Esophagus (tissue), 2 donors: ENCODE measurements around the gene NAA11. TPM values are rescaled to one million over a fixed set of nuclear protein-coding genes. Genes with fewer than 3 reads are reported as not detected.

Source experiments
- H3K27ac ChIP-seq, 2 donors: one replicate each; pipeline ENCODE4 v1.5.1; 2013; ENCODE audit warnings: low read depth in 2 of 2, mild to moderate bottlenecking in 2 of 2, inconsistent platforms in 1 of 2, low read length in 1 of 2, moderate library complexity in 1 of 2
- H3K27me3 ChIP-seq, 2 donors: one replicate each; pipeline ENCODE4 v1.6.1; 2013; ENCODE audit warnings: low read length in 2 of 2, control low read depth in 1 of 2, mild to moderate bottlenecking in 1 of 2; ENCODE audit not compliant: insufficient read depth in 2 of 2, control insufficient read depth in 1 of 2
- H3K36me3 ChIP-seq, 2 donors: one replicate each; pipeline ENCODE4 v1.6.1; 2013; ENCODE audit warnings: low read length in 1 of 2; ENCODE audit not compliant: control insufficient read depth in 2 of 2, insufficient read depth in 2 of 2
- H3K4me1 ChIP-seq, 2 donors: one replicate each; pipeline ENCODE4 v1.6.1; 2013; ENCODE audit warnings: low read length in 1 of 2; ENCODE audit not compliant: control insufficient read depth in 2 of 2, insufficient read depth in 2 of 2
- H3K4me3 ChIP-seq, 2 donors: one replicate each; pipeline ENCODE4 v1.5.1; 2013; ENCODE audit warnings: low read length in 2 of 2, mild to moderate bottlenecking in 2 of 2, low read depth in 1 of 2, moderate library complexity in 1 of 2
- H3K9me3 ChIP-seq, 2 donors: one replicate each; pipeline ENCODE4 v1.6.1; 2013; ENCODE audit warnings: mild to moderate bottlenecking in 2 of 2, low read depth in 1 of 2, low read length in 1 of 2, moderate library complexity in 1 of 2; ENCODE audit not compliant: control insufficient read depth in 2 of 2, insufficient read depth in 1 of 2
- WGBS, 2 donors: extraction: QIAGEN DNeasy Blood & Tissue Kit; methylation state at CpG; one replicate each; pipeline ENCODE4 v1.1.7; 2013; 5-methylcytosine and 5-hydroxymethylcytosine counted together
- polyA plus RNA-seq, 2 donors: library from polyadenylated mRNA; stranded (reverse); fragments of 200-250 nt; gene quantifications; one replicate each; pipeline ENCODE4 v1.2.3, GENCODE V29; 2013
- donor health status: healthy with polysubstance abuse.
- donor health status: Bipolar disorder and iron deficiency.

NAA11 gene
- polyA plus RNA-seq, 2 donors = not detected

DNA sequence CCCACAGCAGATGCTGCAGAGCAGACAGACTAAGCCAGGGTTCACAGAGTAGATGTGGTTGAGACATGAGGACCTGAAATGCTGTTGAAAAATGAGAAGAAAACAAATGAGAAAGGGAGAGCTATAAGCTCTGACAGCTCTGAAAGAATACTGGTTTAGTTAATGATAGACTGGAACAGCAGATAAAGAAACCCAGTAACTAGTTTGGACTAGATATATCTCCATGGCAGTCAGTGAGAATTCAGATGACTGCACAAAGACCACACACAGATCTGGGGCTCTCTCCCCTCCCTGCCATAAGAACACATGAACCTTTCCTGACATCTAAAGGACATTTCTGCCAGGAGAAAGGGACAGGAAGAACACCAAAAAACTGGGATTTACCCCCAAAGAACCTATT is 8.2 kb downstream of the NAA11 start:
- Histone ChIP-seq H3K36me3 (no peaks in the 10 kb centered on the region), H3K4me3 (no peak overlapping the region), H3K9me3 (no peaks in the 10 kb centered on the region), H3K27ac (no peak overlapping the region), H3K27me3 (no peaks in the 10 kb centered on the region), H3K4me1 (no peaks in the 10 kb centered on the region)

DNA sequence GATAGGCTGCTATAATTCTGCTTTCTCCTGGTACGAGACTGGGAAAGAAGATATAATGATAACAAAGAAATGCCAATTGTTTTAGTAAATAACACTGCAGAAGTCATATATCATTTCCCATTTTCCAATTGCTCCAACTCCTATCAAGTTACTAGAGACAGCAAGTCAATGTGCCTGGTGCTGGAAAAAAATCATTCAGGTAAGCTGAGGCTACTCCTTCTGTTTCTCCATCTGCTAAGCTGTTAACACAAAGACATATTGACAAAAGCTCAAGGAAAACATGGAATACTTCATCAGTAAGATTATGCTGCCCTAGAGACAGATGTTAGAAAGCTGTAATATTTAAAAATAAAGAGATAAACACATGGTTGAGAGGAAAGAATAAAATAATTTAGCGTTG is 10.0 kb downstream of the NAA11 start:
- 62 to 75% methylated on average over 2 of the region's 2 CpGs for WGBS, 2 donors
- Histone ChIP-seq H3K36me3 (no peaks in the 10 kb centered on the region), H3K9me3 (no peaks in the 10 kb centered on the region), H3K4me3 (no peak overlapping the region), H3K4me1 (no peaks in the 10 kb centered on the region), H3K27ac (no peak overlapping the region), H3K27me3 (no peaks in the 10 kb centered on the region)

DNA sequence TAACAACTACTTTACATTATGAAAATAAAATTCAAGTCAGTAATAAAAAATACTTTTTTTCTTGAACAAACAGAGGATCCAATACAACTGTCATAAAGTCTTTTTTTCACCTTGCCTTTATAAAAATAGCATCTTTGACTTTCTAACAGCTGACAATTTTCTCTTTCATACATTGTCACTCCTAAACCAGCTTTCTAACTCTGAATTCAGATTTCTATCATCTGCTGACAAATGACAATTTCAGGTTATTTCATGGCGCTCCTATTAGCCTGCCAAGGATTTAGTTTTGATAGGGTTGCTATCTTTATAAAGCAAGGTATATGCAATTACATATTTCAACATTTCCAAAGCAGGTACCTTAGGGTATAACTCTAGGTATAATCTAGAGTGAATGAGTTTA is 14.6 kb downstream of the NAA11 start:
- Histone ChIP-seq H3K27ac (no peak overlapping the region), H3K9me3 (no peaks in the 10 kb centered on the region), H3K36me3 (no peaks in the 10 kb centered on the region), H3K4me1 (no peaks in the 10 kb centered on the region), H3K27me3 (no peaks in the 10 kb centered on the region), H3K4me3 (no peak overlapping the region)
- WGBS, 2 donors = 89 to 91% methylated on average over 1 of the region's 1 CpG

DNA sequence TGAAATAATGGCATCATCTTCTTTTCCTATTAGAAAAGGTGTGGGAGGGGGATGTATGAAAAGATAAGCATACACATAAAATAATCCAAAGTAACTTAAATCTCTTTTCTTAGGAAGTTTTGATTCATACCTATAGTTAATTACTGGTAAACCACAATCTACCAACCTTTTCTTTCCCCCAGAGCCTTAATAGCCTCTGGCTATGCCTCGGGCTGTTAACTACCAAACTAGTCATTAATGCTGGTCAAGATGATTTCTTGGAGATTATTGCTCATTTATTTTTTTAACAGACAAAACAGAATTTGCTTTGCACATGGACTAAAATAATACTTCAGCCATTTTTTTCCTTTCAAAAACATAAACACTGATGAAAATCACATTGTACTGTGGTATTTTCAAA is 16.9 kb downstream of the NAA11 start:
- H3K27me3 ChIP-seq = no peaks in the 10 kb centered on the region
- H3K27ac ChIP-seq = no peak overlapping the region
- no peak overlapping the region for H3K4me3 ChIP-seq
- no peaks in the 10 kb centered on the region for H3K4me1 ChIP-seq
- no peaks in the 10 kb centered on the region for H3K9me3 ChIP-seq
- H3K36me3 ChIP-seq = no peaks in the 10 kb centered on the region
- 91 to 93% methylated on average over 1 of the region's 1 CpG for WGBS, 2 donors

DNA sequence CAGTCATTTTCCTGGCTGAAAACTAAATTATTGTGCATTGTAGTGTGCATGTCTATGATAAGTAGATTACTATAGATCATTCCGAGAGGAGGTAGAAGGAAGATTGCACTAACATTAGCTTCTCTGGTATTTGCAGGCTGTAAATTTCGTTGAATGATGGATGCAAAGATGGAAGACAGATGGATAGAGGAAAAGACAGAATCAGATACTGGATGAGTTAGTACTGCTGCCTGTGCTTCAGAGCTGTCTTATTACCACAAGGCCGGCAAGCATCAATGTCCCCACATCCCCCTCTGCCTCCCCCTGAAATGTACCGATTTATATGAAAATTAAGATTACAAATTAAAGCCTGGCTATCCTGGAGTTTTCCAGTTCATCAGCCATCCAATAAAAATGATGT is 17.7 kb downstream of the NAA11 start:
- WGBS, 2 donors = 82 to 87% methylated on average over 4 of the region's 4 CpGs
- H3K4me1 ChIP-seq = no peaks in the 10 kb centered on the region
- no peaks in the 10 kb centered on the region for H3K27me3 ChIP-seq
- no peaks in the 10 kb centered on the region for H3K9me3 ChIP-seq
- no peaks in the 10 kb centered on the region for H3K36me3 ChIP-seq
- H3K27ac ChIP-seq = no peak overlapping the region
- H3K4me3 ChIP-seq = no peak overlapping the region

DNA sequence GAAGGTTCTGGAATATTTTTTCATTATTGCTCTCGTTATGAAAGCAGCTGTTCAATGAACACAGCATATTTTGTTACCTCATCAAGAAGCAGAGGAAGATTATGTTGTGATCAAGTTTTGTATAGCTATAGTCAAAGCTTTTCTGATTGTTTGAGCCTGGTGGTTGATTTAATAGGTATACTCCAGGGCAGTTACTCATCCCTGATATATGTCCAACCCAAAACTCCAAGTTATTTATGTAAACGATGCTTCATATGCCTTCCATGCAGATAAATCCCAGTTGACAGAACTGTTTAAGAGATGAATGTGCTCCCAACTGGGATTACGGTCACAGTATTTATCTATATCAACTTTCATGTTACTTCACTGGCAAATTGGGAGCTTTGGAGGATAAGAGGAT is 19.1 kb downstream of the NAA11 start:
- no peak overlapping the region for H3K27ac ChIP-seq
- 72 to 79% methylated on average over 3 of the region's 3 CpGs for WGBS, 2 donors
- H3K36me3 ChIP-seq = no peaks in the 10 kb centered on the region
- H3K4me1 ChIP-seq = no peaks in the 10 kb centered on the region
- H3K27me3 ChIP-seq = no peaks in the 10 kb centered on the region
- H3K9me3 ChIP-seq = no peaks in the 10 kb centered on the region
- H3K4me3 ChIP-seq = no peak overlapping the region

DNA sequence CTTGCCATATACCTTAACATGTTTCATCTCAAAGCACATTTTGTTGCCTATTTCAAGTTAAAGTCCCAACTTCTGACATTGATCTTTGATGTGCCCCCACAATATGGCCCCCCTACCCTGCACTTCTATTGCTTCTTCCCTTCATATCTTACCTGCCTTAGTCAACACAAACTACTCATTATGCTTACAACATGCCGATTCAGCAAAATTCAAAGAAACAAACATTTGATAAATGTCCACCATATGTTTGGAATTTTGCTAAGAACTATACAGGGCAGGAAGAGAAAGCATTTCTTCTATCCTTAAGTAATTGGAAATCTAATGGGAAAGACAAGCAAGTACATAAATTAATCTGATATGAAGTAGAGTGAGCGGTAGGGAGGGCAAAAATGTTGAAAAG is 25.6 kb downstream of the NAA11 start:
- Histone ChIP-seq H3K27me3 (no peaks in the 10 kb centered on the region), H3K9me3 (no peaks in the 10 kb centered on the region), H3K4me1 (peaks cover 0 to 2% of the 10 kb centered on the region in 2 donors), H3K27ac (no peak overlapping the region), H3K4me3 (no peak overlapping the region), H3K36me3 (no peaks in the 10 kb centered on the region)
- WGBS, 2 donors = 84 to 90% methylated on average over 2 of the region's 2 CpGs

DNA sequence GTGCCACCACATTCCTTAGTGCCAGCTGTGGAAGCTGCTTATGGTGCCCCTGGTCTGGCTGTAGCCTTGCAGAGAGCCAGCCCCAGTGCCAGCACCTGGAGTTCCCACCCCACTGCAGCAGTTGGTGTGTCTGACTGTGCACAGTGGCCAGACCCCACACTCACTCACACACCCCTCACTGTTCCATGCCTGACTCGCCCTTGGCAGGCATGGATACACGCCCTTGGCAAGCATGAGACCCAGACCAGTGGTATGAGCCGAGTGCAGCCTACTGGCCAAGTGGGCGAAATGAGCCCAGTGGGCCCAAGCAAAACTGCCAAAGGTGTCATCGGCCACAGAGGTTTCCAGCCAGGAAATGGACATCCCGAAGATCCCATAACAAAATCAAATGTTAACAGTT is 27.4 kb downstream of the NAA11 start:
- H3K27ac ChIP-seq = no peak overlapping the region
- WGBS, 2 donors = 79 to 83% methylated on average over 6 of the region's 6 CpGs
- H3K4me1 ChIP-seq = peaks cover 0 to 2% of the 10 kb centered on the region in 2 donors
- H3K36me3 ChIP-seq = no peaks in the 10 kb centered on the region
- no peaks in the 10 kb centered on the region for H3K9me3 ChIP-seq
- H3K4me3 ChIP-seq = no peak overlapping the region
- H3K27me3 ChIP-seq = no peaks in the 10 kb centered on the region

DNA sequence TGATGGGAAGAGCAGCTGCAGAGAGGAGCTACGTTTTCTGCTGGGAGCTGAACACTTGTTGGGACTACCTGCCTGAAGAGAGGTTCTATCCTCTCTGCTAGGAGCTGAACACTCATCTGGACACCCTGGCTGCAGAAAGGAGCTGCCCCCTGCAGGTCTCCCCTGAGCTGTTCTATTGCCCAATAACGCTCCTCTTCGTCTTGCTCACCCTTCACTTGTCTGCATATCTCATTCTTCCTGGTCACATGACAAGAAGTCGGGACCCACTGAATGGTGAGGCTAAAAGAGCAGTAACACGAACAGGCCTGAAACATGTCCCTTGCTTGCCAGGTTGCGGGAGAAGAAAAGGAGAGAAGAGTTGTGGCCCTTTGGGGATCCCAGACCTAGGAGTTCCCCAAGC is 27.8 kb downstream of the NAA11 start:
- no peak overlapping the region for H3K27ac ChIP-seq
- H3K4me1 ChIP-seq = peaks cover 0 to 2% of the 10 kb centered on the region in 2 donors
- H3K4me3 ChIP-seq = no peak overlapping the region
- no peaks in the 10 kb centered on the region for H3K36me3 ChIP-seq
- H3K9me3 ChIP-seq = no peaks in the 10 kb centered on the region
- WGBS, 2 donors = 87 to 92% methylated on average over 6 of the region's 6 CpGs
- no peaks in the 10 kb centered on the region for H3K27me3 ChIP-seq

DNA sequence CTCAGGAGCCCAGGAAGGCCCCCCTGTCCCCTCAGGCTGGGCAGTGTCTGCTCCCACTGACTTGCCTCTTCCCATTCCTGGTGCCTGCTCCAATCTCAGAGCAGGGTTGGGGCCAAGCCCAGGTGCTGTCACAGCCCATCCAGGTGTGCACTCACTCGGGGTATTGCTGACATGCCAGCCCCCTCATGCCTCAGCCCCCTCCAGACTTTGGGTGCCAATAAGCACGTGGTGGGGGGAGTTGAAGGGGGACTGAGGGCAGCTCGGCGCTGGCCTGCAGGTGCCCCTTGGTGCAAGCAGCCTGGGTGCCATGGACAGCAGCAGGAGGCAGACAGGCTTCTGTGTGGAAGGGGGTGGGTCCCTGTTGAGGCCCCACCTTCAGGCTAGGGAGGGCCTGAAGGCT is 28.4 kb downstream of the NAA11 start:
- Histone ChIP-seq H3K27ac (no peak overlapping the region), H3K36me3 (no peaks in the 10 kb centered on the region), H3K27me3 (no peaks in the 10 kb centered on the region), H3K4me3 (no peak overlapping the region), H3K4me1 (peaks cover 0 to 2% of the 10 kb centered on the region in 2 donors), H3K9me3 (no peaks in the 10 kb centered on the region)
- 85 to 87% methylated on average over 4 of the region's 4 CpGs for WGBS, 2 donors
